Brain pericyte (primary cell): ENCODE results near the gene PRKCE.

Experiments used
- DNase-seq: peaks from one replicate; pipeline ENCODE4 v3.0.0-alpha.2; 2012; ENCODE audit warnings: low read depth, low spot score

PRKCE gene

DNA sequence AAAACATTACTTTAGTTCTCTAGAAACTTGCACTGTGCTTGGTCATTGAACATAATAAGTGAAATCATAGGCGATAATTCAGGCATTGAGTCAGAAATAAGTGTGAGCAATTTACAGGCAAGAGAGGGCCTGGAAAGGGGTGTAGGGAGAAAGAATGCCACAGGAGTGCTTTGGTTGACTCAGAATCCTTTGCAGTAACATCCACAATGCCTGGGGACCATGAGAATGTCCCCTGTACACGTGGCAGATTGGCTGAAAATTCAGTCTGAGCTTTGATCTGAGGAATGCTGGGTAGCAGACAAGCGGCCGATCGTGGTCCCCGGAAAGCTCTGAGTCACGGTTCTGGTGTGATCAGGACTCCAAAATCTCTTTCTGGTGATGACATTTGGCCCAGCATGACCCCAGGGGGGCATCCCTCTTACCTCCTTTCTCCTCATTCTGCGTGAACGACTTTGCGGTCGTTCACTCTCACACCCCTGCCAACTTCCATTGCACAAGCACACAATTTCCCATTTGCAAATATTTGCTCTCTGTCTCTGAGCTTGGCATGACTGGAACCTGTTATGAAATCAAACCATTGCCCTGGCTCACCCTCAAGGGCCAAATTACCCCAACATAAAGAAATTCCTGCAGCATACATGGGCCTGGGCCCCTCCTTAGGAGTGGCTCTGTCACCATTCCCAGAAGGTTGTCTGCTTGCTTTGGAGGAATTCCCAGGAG is 340.7 kb downstream of the PRKCE start:
- no peak for DNase-seq

DNA sequence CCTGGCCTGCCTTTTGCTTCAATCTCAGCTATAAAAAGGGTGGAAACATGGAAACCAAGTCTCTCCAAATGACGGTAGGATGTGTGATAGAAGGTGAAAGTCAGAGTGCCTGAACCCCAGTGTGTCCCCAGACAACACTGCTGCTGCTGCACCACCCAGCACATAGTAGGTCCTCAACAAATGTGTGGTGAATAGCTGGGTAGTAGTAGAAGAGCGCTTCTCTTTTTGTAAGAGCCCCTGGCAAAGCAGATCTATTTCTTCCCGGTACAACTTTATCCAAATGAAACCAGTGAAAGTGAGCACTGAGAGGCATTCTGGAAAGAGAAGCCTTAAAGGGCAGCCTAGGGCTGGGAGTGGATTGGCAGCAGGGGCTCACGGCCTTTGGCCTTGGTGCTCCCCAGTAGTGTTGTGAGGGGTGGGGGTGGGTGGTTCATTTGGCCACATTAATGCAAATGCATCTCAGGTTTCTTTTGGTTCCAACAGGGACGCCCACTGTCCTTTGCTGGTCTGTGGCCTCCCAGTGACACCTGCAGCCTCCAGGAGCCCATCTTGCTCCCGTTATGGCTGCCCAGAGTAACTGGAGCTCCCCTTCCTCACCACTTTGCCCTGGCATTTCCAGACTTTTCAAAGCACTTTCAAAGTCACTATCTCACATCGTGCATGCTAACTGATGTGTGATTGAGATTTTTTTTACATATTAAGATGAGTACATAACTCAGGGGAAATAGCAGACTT is 341.4 kb downstream of the PRKCE start:
- no peak for DNase-seq

DNA sequence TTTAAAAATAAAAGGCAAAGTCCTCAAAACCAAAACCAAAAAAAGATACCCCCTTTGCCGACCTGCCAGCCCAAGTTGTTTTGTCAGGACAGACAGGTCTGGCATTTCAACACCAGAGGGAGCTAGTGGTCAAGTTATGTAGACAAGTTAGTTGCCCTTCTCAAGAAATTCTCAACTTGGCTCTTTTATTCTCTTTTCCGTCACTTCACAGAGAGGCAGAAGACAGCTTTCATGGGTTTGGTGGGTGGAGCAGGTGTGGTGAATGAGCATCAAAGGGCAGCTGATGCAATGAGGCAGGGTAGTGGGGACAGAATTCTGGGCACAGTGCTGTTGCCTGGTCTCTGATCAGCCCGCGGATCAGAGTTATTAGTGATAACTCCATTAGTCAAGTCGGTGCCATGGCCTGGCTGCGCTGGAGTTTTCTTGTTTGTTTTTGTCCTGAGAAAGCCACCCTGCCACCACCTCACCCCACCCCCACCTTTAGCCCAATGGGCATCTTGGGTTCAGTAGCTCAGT is 342.1 kb downstream of the PRKCE start:
- DNase-seq, result peak; percentile 20

DNA sequence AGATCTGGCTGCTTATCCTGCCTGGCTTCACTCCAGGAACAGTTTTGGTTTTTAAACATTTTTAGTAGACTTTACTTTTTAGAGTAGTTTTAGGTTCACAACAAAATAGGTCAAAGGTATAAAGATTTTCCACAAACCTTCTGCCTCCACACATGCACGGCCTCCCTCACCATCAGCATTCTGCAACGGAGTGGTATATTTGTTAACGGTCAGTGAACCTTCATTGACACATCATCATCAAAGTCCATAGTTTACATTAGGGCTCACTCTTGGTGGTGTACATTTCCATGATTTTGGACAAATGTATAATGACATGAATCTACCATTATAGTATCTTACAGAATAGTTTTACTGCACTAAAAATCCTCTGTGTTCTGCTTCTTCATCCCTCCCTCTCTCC is 342.6 kb downstream of the PRKCE start:
- no peak for DNase-seq

DNA sequence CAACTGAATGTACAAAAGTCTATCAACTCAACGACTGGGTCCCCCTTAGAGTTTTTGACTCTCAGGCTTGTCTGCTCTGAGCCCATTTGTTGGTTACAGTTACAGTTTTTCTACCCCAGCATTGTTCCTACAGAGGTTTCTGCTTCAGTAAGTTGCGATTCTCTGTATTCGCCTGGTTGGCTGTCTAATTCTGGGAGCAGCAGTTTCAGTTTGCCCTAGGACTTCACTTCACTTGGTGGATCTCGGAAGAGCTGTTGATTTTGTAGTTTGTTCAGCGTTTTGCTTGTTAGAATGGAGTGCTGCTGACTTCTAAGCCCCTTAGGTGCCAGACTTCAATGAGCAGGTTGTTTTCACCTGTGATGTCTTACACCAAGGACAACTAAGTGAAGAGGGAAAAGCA is 349.2 kb downstream of the PRKCE start:
- no peak for DNase-seq

DNA sequence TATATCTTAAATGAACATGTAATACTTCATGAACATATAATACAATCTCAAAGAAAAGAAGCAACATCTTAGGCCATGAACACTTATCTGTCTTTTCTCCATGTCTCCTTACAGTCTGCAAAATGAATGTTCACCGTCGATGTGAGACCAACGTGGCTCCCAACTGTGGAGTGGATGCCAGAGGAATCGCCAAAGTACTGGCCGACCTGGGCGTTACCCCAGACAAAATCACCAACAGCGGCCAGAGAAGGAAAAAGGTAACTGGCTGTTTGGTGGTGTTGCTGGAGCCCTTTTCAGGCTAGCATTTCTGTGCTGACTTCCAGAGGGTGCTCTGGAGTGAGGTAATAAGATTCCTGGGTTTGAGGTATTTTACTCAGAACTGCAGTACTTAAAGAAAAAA is 349.8 kb downstream of the PRKCE start:
- no peak for DNase-seq

DNA sequence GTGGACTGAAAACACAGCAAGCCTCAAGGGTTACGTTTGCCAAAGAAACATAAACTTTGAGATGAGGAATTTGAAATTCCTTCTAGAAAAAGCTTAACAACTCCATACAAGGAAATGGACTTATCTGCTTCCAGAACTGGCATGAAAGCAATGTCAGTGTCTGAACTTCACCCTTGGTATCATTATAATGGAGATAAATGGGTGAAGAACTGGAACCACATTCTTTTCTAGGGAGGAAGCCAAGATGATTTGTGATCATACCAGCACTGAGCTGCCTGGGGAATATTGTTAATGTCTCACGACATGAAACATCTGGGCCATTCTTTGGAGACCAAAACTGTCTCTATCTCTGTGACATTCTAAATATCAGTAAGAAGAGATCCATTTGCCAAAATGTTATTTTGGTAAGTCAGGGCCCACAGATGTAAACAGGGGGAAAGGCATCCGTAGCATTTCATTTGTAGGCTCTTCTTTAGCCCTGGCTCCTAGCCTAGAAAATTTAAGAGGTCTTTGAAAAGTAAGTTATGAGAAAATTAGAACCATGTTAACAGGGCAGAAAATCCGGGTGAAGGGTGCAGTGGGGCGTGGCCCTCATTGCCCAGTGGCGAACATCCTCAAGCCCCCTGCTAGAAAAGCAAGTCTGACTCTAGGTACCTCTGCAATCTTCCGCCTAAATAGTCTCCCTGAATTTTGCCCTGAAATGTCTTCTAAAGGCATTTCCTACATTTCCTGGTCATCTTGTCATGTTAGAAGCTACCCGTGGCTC is 350.4 kb downstream of the PRKCE start:
- DNase-seq, result no peak

DNA sequence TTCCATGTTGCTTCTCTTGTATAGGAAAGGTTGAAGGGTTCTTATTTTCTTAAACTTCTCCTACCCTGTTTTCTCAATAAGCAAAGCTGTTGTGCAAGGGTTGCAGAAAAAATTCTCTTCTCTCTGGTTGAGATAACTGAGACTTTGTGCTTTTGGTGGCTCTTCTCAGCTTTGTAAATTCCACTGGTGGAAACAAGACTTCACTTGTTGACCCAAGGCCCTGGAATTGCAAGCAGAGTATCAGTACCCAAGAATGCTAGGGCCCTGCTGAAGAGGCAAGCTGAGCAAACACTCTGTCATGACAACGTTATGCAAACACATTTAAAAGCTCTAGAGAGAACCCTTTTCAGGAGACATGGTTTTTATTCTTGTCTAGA is 351.0 kb downstream of the PRKCE start:
- DNase-seq, result peak; percentile 41

DNA sequence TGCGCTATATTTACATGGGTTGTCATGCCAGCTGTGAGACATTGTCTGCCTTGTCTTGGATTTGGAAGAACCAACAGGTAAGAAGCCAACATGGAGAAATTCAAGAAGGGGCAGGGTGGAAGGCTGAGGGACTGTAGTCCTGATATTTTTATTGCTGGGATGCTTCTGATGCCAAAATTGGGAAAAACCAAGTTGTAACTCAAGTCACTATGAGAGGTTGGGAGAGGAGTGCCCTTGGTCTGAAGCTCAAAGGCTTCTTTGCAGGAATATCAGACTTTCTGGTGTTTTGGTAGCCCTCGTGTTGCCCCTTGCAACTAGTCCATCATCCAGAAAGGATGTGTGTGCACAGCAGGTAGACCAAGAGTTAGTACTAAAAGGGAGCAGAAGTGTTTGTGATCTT is 351.5 kb downstream of the PRKCE start:
- no peak for DNase-seq

DNA sequence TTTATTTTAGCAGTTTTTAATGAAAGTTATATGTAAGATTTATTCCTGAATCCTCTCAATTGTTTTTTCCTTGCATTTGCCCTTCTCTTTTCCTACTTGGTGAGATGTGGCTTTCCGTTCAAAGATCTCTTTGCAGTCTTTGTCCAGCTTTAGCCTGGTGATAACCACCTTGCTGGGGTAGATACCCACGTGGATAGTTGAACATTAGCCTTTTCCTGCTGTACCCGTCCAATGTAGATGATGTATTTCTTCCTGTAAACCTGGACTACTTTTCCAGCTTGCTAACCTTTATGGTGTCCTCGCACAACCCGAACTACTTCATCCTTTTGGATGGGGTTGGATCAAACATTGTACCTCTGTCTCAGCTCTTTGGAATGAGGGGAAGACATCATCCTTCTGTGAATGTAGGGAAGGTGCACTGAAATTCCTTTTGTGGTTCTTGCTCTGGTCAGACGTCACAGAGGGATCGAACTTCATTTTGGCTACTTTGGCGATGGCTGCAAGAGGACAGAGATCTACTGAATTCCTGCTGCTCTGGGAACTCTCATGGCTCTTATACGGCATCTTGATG is 352.5 kb downstream of the PRKCE start:
- DNase-seq, result no peak

DNA sequence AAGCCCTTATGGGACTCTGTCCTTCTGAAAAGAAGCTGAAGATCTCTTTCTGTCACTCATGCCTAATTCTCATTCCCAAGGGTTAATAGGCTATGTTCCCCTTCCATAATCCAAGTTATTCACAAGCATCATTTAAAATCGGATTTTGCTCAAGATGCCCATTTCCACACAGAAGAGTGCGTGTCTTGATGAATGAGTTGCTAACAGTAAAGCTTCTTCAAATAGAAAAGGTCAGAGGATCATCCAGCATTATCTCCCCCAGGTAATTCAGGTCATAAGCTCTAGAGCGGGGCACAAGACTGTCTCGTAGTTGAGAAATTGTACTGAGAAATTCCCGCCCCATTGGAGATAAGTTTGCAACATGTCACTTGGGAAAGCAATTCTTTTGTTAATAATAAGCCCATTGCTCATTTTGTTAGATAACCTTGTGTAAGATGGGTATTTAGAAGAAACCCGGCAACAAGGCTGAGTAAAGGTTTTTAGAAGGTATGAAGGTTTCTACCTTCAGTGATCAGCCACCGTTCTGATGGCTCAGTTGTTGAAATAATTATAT is 355.1 kb downstream of the PRKCE start:
- DNase-seq, result no peak

DNA sequence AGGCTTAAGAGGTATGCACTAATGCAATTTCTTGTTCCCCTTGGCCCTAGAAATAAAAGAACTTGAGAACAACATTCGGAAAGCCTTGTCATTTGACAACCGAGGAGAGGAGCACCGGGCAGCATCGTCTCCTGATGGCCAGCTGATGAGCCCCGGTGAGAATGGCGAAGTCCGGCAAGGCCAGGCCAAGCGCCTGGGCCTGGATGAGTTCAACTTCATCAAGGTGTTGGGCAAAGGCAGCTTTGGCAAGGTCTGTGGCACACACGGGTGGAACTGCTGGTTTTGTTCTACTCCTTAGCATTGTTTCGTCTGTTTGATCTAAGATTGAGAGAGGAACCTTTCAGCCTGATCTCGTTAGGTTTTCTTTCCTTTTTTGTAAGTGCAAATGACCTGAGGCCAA is 355.9 kb downstream of the PRKCE start:
- DNase-seq, result no peak

DNA sequence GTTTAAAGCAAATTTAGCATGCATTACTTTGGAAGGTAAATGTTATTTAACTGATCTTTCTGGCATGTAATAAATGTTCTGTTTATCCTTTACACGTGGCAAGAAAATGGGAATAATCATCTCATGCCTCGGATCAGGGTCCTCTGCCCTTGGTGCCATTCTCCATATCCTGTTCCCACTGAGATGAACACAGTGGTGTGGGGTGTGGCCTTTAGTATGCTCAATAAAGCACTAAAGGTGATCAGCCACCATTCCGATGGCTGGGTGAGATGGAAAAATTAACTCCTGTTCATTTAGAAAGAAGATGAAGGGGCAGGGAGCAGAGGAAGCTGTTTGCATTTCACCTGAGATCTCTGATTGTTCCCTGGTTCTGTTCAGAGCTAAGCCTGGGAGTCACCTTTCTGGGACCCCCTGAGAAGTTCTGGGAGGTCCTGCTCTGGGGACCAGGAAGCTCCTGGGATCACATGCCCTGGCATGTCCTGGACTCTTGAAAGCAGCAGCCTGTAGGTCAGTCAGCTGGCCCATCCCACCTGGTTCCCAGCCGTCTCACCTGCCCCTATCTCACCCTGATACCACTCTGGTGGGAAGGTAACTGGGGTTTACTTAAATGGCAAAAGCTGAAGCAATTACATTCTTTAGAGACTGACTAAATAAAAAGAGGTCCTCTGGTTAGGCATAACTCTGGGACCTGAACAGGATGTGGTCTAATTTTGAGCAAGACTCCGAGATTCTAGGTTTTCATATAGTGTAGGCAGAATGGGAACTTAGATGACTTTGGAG is 356.8 kb downstream of the PRKCE start:
- DNase-seq, result no peak

DNA sequence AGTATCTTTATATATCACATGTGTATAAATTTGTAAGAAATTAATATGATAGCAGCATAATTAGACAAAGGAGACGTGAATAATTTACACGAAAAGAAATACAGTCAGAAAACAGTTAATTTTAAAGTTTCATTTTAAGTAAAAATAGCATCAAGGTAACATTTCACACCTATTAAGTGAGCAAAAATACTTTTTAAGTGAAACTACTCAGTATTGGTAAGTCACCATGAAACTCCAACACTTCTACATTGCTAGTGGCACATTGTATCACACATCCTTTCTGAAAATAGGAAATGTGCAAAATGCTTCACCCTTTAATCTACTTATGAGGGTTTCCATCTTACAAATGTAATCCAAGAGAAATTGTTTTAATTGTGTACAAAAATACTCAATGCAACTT is 357.8 kb downstream of the PRKCE start:
- DNase-seq, result no peak

DNA sequence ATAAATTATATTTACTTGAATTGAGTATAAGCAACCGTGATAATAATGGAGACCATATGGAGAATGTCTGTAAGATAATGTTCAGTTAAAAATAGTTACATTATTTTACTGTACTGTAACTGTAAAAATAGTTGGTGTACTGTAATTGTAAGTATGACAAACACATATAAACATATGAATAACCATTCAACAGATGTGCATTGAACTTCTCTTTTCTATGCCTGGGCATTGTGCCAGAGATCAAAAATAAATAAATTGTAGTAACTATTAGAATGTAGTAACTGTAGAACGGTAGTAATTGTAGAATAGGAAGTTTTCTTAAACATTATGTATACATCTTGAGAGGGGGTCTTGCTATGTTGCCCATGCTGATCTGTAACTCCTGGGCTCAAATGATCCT is 358.3 kb downstream of the PRKCE start:
- DNase-seq, result no peak

DNA sequence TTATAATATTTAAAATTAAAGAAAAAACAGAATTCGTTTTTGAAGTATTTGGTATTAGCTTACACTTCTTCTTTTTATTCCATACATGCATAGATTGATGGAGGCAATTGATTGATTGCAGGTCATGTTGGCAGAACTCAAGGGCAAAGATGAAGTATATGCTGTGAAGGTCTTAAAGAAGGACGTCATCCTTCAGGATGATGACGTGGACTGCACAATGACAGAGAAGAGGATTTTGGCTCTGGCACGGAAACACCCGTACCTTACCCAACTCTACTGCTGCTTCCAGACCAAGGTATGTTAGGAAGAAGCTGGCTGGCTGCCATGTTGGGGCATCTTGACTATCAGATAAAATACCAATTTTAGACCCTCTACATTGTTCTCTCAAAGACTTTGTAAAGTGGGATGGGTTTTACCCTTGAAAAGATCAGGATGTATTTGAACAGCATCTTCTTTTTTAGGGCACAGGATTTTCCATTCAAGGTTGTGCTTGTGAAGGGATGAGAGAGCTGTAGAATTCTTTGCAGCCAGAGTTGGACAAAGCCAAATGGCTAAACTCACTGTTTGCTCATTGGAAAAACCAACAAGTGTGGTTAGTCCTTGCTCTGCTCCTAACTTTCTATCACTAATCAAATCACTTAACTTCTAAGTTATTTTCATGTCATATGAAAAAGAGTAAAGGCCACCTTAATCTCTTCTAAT is 358.9 kb downstream of the PRKCE start:
- DNase-seq, result no peak

DNA sequence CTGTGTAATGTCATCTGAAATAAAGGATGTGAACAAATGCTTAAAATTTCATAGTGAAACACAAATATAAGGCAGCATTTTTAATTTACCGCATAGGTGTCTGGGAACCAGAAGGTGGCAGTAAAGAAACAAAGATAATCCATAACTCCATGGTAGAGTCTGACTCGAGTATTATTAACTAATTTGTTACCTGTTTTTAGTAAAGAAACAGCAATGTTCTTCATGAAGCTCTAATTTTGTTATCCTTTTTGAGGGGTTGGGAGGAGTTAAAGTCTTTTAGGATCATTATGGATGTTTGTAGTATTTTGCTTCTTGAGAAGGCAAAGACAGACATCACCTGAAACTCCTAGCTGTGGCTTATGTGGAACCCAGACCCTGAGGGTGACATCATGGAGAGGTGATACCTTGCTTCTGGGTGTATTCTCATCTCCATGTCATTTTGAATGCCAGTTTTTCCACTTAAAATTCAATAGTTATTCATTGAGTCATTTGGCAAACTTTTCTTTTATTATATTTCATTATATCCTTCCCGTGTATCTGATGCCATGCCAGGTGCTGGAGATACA is 359.5 kb downstream of the PRKCE start:
- DNase-seq, result no peak

DNA sequence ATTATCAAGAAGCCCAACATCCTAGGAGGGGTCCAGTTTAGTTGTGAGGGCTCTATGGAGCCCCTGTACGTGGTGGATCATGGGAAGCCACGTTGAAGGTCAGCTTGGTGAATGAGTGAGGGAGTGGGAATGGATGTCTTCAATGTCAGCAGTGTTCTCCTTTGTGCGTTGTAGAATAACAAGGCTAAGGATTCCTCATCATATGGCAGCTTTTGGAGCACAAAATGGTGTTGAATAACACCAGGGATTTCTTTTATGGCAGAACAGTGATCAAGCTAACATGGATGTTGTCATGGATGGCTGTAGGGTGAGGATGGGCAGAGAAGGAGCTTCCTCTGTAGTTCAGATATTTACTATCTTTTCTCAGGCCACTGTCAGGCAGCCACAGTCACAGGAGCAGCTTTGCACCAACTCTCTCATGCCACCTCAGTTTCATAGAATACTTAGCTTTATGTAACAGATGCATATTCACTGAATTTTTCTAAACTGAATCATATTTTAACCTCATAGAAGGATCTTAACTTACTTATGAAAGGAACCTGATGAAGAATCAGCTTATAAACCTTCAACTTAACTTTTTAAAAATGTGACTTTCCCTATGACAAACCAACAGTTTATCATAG is 361.3 kb downstream of the PRKCE start:
- no peak for DNase-seq

DNA sequence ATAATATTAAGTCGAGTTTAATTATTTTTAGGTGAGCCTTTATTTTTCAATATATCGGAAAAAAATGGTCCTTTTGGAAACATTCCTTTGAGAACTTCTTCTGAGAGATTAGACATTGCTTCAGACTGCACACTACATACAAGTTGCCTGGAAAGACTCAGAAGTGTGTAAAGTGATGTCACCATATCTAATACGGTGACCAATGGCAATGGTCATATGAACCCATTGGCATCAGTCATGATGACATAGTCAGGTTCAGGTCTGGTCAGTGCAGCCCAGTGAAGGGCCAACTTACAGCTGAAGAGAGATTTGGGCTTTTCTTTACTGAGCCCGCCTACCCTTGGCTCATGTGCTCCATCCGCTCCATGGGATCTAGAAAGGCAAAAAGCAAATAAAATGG is 362.3 kb downstream of the PRKCE start:
- DNase-seq, result no peak
